Type B pancreatic cell (in vitro differentiated cells): Measurements from ENCODE around the gene FRK. TPM values are rescaled to one million over a fixed set of nuclear protein-coding genes. Genes with fewer than 3 reads are reported as not detected.

ENCODE experiments used
- DNase-seq: peaks from one replicate; pipeline ENCODE4 v3.0.0; 2021; ENCODE audit warnings: mixed read lengths; ENCODE audit not compliant: unreplicated experiment; ENCODE audit errors: extremely low spot score
- H3K27ac Mint-ChIP-seq: 2 replicates; pipeline ENCODE4 v1.8.0; 2021; ENCODE audit warnings: mild to moderate bottlenecking, mixed read lengths
- H3K27me3 Mint-ChIP-seq: 2 replicates; pipeline ENCODE4 v1.8.0; 2021; ENCODE audit warnings: mixed read lengths
- H3K36me3 Mint-ChIP-seq: 2 replicates; pipeline ENCODE4 v1.8.0; 2021; ENCODE audit warnings: mixed read lengths
- H3K4me1 Mint-ChIP-seq: one replicate; pipeline ENCODE4 v1.8.0; 2021; ENCODE audit warnings: mixed read lengths; ENCODE audit not compliant: unreplicated experiment
- H3K4me3 Mint-ChIP-seq: 2 replicates; pipeline ENCODE4 v1.8.0; 2021; ENCODE audit warnings: mild to moderate bottlenecking, mixed read lengths
- H3K9me3 Mint-ChIP-seq: 2 replicates; pipeline ENCODE4 v1.8.0; 2021; ENCODE audit warnings: mixed read lengths
- CTCF ChIP-seq: fragments of 200-600 bp; sonication (generic); conservative IDR thresholded peaks from 2 replicates; pipeline ENCODE4 v1.5.0; 2021; ENCODE audit warnings: antibody characterized with exemption, mild to moderate bottlenecking
- total RNA-seq: library from RNA; stranded (reverse); gene quantifications from 2 replicates; pipeline ENCODE4 v1.2.1, GENCODE V29; 2021; ENCODE audit warnings: low replicate concordance

Gene FRK
- total RNA-seq, 1 donor from 2014 or later: 6.2 TPM

- no peaks in the 10 kb centered on the region for H3K9me3 Mint-ChIP-seq
- H3K4me1 Mint-ChIP-seq: no peaks in the 10 kb centered on the region
- DNase-seq: no peak
- no peak overlapping the region for H3K27ac Mint-ChIP-seq
- H3K4me3 Mint-ChIP-seq: no peak overlapping the region
- no peak for TF ChIP-seq CTCF
- no peaks in the 10 kb centered on the region for H3K36me3 Mint-ChIP-seq
- H3K27me3 Mint-ChIP-seq: no peaks in the 10 kb centered on the region
Observed at GRCh38 chr6:116025405-116025804, 35.3 kb downstream of the FRK start.

- Mint-ChIP-seq H3K36me3 (no peaks in the 10 kb centered on the region), H3K9me3 (no peaks in the 10 kb centered on the region), H3K4me1 (peaks cover 2% of the 10 kb centered on the region), H3K4me3 (no peak overlapping the region), H3K27me3 (no peaks in the 10 kb centered on the region), H3K27ac (no peak overlapping the region)
- no peak for DNase-seq
- TF ChIP-seq CTCF: no peak
Observed at GRCh38 chr6:116022841-116023445, 37.7 kb downstream of the FRK start.

- peaks cover under 1% of the 10 kb centered on the region for H3K36me3 Mint-ChIP-seq
- H3K4me3 Mint-ChIP-seq: no peak overlapping the region
- no peaks in the 10 kb centered on the region for H3K27me3 Mint-ChIP-seq
- H3K4me1 Mint-ChIP-seq: peaks cover 12% of the 10 kb centered on the region
- H3K27ac Mint-ChIP-seq: no peak overlapping the region
- DNase-seq: no peak
- no peak for TF ChIP-seq CTCF
- no peaks in the 10 kb centered on the region for H3K9me3 Mint-ChIP-seq
Observed at GRCh38 chr6:116020738-116021137, 40.0 kb downstream of the FRK start.

GRCh38 chr6:116019428-116019827 is 41.3 kb downstream of the FRK start:
- Mint-ChIP-seq H3K4me1 (peaks cover 16% of the 10 kb centered on the region), H3K36me3 (peaks cover 7% of the 10 kb centered on the region), H3K27ac (no peak overlapping the region), H3K4me3 (no peak overlapping the region), H3K9me3 (no peaks in the 10 kb centered on the region), H3K27me3 (no peaks in the 10 kb centered on the region)
- no peak for DNase-seq
- no peak for TF ChIP-seq CTCF

GRCh38 chr6:116018976-116019375 is 41.7 kb downstream of the FRK start:
- Mint-ChIP-seq H3K4me3 (no peak overlapping the region), H3K27me3 (no peaks in the 10 kb centered on the region), H3K27ac (no peak overlapping the region), H3K9me3 (no peaks in the 10 kb centered on the region), H3K36me3 (peaks cover 7% of the 10 kb centered on the region), H3K4me1 (peaks cover 16% of the 10 kb centered on the region)
- TF ChIP-seq CTCF: no peak
- DNase-seq: no peak
